ENCODE data around the gene PIP5K1A.
"Not testable (repeated sequence)": the region's sequence is repeated elsewhere in the genome, so short reads cannot be mapped to it uniquely, and the experiment has no call there.

Gene PIP5K1A

GRCh38 chr1:151255381-151255780 lies 57.0 kb downstream of the PIP5K1A start:
- ATAC-seq: no peak

- no peak for ATAC-seq
These were observed 61.0 kb downstream of the PIP5K1A start for GRCh38 chr1:151259351-151259750.

GRCh38 chr1:151265446-151266236 lies 67.3 kb downstream of the PIP5K1A start:
- ATAC-seq: no peak

GRCh38 chr1:151266315-151266714 lies 68.0 kb downstream of the PIP5K1A start:
- no peak for ATAC-seq

GRCh38 chr1:151266821-151267220 lies 68.5 kb downstream of the PIP5K1A start:
- ATAC-seq: no peak

GRCh38 chr1:151267760-151268159 lies 69.4 kb downstream of the PIP5K1A start:
- no peak for ATAC-seq

GRCh38 chr1:151273924-151274466 lies 75.6 kb downstream of the PIP5K1A start:
- no peak for ATAC-seq

GRCh38 chr1:151275341-151275740 lies 77.0 kb downstream of the PIP5K1A start:
- ATAC-seq: not testable (repeated sequence)

GRCh38 chr1:151277249-151277648 lies 78.9 kb downstream of the PIP5K1A start:
- peak; percentile 1 to 8 for ATAC-seq

GRCh38 chr1:151281225-151281968 lies 83.0 kb downstream of the PIP5K1A start:
- peak; percentile 18 to 33 for ATAC-seq

GRCh38 chr1:151281969-151282882 lies 83.9 kb downstream of the PIP5K1A start, which contains the start of gene ZNF687:
ZNF687 (plus strand) TSS chr1:151282299; CDS start chr1:151286292, 3,993 bp downstream.
- ATAC-seq: peak; percentile 93 to 96

- no peak for ATAC-seq
These were observed 84.8 kb downstream of the PIP5K1A start for GRCh38 chr1:151282883-151283725.

GRCh38 chr1:151284013-151284577 lies 85.7 kb downstream of the PIP5K1A start:
- no peak for ATAC-seq

- ATAC-seq: no peak
These were observed 88.4 kb downstream of the PIP5K1A start for GRCh38 chr1:151286619-151287340.

GRCh38 chr1:151287341-151287699 lies 89.0 kb downstream of the PIP5K1A start:
- no peak for ATAC-seq

GRCh38 chr1:151287767-151288500 lies 89.6 kb downstream of the PIP5K1A start:
- no peak for ATAC-seq

GRCh38 chr1:151288502-151288901 lies 90.2 kb downstream of the PIP5K1A start:
- no peak for ATAC-seq

GRCh38 chr1:151289080-151289935 lies 91.0 kb downstream of the PIP5K1A start:
- no peak for ATAC-seq
